HG02588 (cell line): ENCODE results near the gene MAP3K10.
"Not testable (repeated sequence)": the region's sequence is repeated elsewhere in the genome, so short reads cannot be mapped to it uniquely, and the experiment has no call there.

Experiments
- ATAC-seq: cut with Tn5 transposase; IDR thresholded peaks from one replicate; pipeline ENCODE4 v1.9.1; 2021; ENCODE audit warnings: mild to moderate bottlenecking, moderate library complexity; ENCODE audit not compliant: unreplicated experiment

Gene MAP3K10

DNA sequence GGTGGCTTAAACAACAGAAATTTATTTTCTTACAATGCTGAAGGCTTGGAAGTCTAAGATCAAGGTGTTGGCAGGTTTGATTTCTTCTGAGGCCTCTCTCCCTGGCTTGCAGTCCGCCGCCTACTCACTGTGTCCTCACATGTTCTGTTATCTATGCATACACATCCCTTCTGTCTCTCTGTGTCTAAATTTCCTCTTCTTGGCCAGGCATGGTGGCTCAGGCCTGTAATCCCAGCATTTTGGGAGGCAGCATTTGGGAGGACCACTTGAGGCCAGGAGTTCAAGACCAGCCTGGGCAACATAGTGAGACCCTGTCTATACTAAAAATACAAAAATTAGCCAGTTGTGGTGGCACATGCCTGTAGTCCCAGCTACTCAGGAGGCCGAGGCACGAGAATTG lies 19.9 kb upstream of the MAP3K10 start:
- not testable (repeated sequence) for ATAC-seq

DNA sequence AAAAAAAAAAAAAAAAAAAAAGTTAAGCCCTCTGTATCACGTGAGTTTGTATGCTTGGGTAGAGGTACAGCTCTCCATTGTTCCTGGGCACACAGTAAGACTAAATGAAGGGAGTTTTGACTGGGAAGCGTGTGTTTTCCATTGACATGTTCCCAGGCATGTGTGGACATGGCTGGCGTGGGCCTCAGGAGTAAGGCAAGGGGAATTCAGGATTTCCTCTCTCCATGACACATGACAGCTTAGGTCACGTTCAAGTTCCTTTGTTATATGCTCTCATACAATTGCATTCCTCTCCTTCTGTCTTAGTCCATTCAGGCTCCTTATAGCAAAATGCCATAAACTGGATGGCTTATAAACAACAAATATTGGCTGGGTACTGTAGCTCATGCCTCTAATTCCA lies 17.1 kb upstream of the MAP3K10 start:
- no peak for ATAC-seq

DNA sequence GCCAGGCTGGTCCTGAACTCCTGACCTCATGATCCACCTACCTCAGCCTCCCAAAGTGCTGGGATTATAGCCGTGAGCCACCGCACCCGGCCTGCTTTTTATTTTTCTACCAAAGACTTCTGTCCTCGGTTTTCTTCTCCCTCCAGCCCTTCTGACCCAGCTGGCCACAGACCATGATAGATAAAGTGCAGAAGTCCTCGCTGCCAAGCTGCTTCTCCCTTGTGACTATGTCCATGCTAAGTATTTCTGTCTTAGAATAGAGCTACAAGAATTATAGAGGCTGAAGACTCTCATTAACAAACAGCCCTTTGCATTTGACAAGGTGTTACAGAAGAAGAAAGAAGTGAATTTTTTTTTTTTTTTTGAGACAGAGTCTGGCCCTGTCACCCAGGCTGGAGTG lies 15.4 kb upstream of the MAP3K10 start:
- no peak for ATAC-seq

DNA sequence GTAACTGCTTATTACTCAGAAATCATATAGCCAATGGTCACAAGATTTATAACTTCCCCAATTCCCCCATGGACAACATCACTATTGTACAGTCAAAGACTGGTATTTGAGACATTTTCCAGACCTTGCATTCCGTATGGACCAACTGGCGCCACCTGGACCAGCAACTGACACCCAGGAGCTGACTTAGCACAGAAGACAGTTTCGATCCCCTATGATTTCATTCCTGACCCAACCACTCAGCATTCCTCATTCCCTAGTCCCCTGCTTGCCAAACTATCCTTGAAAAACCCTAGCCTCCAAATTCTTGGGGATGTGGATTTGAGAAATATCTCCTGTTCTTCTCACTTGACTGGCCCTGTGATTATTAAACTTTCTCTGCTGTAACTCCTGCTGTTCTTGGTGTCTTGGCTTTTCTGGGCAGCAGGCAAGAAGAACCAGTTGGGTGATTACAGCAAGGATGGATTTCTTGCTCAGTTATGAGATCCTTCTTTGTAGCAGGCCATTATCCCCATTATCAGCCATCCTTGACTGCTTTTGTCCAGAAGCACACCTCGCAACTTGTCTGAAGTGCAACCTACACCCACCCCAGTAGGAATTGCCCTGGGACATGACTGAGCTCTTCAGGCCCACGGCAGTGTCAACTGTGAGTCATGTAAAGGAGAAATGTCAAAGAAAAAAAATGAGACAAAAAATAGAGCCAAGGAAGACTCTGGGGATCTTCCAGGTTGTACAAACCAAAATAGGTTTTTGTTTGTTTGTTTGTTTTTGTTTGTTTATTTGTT lies 13.7 kb upstream of the MAP3K10 start:
- ATAC-seq: no peak

DNA sequence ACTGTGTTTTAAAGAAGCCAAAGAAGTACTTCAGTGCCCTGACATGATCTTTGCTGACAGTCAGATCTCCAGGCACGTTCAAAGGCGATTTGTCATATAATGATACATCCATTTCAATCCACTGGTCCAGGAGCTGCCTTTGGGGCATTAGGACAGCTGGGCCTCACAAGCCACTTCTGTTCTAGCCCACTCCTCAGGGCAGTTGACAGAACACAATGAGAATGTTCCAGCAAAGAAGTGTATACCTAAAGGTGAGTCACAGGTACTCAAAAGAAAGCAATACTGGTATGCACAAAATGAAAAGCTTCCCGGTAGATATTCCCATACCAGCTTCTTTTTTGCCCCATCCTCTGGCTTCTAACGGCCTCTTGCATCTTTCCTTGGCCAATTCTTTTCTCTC lies 12.5 kb upstream of the MAP3K10 start:
- ATAC-seq: no peak

DNA sequence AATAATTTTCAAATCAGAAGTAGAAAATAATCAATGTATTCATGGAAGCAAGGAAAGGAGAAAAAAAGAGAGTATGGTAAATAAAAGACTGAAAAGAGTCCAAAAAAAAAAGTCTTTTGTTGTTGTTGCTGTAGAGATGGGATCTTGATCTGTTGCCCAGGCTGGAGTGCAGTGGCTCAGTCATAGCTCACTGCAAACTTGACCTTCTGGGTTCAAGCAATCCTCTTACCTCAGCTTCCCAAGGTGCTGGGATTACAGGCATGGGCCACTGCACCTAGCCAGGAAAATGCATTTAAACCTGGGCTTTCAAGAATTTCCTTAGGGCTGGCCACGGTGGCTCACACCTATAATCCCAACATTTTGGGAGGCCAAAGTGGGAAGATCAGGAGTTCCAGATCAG lies 7.0 kb upstream of the MAP3K10 start:
- ATAC-seq: no peak

DNA sequence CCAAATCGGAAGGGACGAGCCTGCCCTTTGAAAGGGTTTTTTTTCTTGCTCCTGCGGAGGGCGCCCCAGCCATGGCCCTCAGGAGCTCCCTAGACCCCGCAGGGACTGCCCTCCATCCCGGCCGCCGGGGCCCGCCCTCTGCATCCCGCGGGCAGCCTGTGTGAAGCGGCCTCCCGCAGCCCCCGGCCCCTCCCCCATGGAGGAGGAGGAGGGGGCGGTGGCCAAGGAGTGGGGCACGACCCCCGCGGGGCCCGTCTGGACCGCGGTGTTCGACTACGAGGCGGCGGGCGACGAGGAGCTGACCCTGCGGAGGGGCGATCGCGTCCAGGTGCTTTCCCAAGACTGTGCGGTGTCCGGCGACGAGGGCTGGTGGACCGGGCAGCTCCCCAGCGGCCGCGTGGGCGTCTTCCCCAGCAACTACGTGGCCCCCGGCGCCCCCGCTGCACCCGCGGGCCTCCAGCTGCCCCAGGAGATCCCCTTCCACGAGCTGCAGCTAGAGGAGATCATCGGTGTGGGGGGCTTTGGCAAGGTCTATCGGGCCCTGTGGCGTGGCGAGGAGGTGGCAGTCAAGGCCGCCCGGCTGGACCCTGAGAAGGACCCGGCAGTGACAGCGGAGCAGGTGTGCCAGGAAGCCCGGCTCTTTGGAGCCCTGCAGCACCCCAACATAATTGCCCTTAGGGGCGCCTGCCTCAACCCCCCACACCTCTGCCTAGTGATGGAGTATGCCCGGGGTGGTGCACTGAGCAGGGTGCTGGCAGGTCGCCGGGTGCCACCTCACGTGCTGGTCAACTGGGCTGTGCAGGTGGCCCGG lies 815 bp downstream of the MAP3K10 start:
- peak; percentile 11 for ATAC-seq

DNA sequence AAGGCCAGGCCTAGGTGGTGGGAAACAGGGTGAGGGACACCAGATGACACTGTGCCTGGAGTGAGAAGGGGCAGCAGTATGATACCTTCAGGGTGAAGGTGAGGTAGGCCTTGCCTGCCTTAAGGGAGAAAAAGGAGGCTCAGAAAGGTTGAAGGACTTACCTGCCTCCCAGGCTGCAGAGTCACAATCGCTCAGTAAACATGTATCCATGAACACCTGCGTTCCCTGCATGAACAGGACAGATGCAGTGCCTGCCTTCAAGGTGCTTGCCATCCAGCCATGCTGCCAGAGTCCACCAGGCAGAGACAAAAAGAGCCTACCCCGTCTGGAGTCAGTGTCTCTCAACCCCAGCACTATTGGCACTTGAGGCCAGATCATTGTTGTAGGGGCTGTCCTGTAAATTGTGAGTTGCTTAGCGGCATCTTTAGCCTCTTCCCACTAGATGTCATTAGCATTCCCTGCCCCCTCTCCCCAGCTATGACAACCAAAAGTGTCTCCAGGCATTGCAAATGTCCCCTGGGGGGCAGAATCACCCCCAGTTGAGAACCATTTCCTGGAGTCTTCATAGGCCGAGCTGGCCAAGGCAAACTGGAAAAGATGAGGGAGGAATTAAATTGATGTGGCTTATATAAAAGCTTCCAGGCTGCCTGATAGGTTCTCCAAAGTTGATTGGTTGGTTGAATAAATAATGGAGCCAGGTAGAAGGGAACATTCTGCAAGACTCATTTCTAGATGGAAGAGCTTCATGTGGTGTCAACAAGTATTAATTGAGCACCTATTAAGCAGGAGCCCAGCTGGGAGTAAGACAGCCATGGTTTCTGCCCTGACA lies 1.7 kb downstream of the MAP3K10 start:
- no peak for ATAC-seq

DNA sequence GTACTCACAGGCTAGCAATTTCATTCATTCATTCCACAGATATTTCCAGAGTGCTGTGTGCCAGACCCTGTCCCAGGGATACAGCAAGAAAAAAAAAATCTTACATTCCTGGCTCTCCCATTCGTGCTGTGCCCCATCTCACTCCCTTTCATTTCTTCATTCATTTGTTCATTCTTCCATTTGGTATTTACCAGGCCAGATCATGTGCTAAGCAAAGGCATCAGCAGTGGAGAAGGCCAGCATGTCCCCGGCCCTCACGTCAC lies 2.3 kb downstream of the MAP3K10 start:
- no peak for ATAC-seq

DNA sequence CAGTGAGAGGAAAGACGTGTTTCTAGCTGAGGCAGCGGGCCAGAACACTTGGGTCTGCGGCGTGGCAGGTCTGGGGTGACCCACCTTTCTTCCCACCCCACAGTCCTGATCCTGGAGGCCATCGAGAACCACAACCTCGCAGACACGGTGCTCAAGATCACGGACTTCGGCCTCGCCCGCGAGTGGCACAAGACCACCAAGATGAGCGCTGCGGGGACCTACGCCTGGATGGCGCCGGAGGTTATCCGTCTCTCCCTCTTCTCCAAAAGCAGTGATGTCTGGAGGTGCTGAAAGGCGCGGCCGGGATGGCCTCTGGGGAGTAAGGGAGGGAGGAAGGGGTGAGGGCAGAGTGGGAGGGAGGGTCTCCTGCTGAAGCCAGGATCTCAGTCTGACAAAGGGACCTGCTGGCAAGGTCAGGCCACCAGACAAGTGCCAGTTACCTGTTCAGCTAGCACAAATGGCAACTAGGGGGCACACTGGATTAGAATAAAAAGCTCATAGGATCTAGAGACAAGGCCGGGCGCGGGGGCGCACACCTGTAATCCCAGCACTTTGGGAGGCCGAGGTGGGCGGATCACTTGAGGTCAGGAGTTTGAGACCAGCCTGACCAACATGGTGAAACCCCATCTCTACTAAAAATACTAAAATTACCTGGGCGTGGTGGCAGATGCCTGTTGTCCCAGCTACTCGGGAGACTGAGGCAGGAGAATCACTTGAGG lies 7.2 kb downstream of the MAP3K10 start:
- no peak for ATAC-seq

DNA sequence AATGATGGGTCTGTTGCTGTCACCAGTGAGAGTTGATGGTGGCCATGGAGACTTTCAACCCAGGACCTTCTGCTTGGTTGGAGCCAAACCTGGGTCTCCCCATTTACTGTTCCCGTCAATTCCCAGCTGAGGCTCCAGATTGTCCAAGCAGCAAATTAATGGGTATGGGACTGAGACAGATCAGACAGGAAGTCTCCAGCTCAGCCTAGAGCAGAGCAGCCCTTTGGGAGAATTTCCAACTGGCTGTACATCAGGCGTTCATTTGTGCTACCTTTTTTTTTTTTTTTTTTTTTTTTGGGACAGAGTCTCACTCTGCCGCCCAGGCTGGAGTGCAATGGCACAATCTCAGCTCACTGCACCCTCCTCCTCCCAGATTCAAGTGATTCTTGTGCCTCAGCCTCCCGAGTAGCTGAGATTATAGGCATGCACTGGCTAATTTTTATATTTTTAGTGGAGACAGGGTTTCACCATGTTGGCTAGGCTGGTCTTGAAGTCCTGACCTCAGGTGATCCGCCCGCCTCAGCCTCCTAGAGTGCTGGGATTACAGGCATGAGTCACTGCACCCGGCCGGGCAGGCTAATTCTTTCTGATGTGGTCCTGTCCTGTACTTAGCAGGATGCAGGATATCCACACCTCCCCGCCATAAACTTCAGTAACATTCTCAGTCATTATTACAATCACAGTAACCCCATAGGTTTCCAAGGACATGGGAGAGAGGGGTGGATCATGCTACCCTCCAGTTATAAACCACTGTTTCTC lies 9.3 kb downstream of the MAP3K10 start:
- no peak for ATAC-seq

DNA sequence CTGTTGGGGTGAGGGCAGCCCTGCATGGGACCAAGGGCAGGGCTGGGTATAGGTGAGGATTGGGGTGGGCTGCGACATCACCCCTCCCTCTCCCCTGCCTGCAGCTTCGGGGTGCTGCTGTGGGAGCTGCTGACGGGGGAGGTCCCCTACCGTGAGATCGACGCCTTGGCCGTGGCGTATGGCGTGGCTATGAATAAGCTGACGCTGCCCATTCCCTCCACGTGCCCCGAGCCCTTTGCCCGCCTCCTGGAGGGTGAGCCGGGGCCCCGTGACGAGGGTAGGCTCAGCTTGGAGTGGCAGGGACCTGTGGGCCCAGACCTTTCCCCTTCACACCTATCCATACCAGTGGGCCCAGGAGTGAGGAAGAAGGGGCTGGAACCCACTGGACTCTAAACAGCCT lies 13.2 kb downstream of the MAP3K10 start:
- no peak for ATAC-seq

DNA sequence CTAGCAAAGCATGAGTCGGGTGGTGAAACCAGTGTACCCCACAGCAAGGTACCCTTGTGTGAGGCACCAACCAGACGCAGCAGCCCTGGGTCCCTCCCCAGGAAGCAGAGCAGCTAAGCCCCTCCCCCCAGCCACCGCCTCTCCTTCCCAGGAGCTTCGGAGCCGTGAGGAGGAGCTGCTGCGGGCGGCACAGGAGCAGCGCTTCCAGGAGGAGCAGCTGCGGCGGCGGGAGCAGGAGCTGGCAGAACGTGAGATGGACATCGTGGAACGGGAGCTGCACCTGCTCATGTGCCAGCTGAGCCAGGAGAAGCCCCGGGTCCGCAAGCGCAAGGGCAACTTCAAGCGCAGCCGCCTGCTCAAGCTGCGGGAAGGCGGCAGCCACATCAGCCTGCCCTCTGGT lies 14.5 kb downstream of the MAP3K10 start:
- no peak for ATAC-seq

DNA sequence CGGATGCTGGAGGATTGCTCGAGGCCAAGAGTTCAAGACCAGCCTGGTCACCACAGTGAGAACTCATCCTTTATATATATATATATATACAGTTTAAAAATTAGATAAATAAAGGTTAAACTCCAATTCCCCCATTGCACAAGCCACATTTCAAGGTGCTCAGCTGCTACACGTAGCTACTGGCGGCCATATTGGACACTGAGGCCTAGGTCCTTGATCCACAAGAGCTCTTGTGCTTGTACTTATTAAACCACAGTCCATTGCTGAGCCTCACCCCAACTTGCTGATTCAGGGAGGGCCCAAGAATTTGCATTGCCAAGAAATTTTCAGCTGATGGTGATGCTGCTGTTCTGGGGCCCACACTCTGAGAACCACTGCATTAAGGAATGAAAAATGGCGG lies 17.4 kb downstream of the MAP3K10 start:
- ATAC-seq: no peak

DNA sequence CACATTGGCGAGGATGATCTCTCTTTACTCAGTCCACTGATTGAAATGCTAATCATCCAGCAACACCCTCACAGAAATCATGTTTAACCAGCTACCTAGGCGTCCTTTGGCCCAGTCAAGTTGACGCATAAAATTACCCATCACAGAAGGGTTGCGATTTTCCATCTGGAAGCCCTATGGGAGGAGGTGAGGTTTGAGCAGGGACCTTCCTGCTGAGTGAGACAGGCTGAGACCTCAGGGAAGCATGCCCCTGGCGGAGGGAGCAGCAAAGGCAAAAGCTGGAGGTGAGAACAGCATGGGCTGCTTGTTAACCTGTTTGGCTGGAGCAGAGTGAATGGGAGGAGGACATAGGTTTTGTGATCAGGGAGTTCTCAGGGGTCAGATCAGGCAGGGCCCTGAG lies 19.7 kb downstream of the MAP3K10 start:
- ATAC-seq: no peak

DNA sequence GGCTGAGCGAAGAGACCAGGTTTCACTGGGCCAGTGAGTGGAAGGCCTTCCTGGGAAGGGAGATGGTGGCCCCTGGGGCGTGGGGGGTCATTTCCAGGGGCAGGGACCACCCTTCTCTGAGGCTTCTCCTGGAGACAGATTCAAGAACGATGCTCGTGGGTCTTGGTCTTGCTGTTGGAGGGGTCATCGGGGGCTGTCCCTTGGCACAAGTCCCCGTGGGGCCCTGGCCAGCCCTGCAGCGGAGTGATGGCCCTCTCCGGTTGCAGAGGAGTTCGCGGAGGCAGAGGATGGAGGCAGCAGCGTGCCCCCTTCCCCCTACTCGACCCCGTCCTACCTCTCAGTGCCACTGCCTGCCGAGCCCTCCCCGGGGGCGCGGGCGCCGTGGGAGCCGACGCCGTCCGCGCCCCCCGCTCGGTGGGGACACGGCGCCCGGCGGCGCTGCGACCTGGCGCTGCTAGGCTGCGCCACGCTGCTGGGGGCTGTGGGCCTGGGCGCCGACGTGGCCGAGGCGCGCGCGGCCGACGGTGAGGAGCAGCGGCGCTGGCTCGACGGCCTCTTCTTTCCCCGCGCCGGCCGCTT lies 22.1 kb downstream of the MAP3K10 start:
- ATAC-seq: no peak

DNA sequence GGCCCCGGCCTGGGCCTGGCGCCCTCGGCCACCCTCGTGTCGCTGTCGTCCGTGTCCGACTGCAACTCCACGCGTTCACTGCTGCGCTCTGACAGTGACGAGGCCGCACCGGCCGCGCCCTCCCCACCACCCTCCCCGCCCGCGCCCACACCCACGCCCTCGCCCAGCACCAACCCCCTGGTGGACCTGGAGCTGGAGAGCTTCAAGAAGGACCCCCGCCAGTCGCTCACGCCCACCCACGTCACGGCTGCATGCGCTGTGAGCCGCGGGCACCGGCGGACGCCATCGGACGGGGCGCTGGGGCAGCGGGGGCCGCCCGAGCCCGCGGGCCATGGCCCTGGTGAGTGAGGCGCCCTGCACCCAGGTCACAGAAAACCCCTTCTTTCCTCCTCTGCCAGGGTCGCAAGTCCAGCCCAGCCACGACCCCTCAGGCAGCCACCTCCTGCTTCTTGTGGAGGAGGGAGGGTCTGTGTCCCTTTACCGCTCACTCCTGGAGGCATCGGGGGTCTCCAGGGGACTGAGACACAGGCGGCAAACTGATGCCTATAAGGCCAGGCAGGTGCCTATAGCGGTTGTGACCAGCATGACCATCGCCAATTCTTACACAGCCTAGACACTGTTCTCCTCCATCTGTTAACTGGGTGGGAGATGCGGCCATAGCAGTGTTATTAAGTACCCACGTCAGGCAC lies 22.8 kb downstream of the MAP3K10 start:
- no peak for ATAC-seq

DNA sequence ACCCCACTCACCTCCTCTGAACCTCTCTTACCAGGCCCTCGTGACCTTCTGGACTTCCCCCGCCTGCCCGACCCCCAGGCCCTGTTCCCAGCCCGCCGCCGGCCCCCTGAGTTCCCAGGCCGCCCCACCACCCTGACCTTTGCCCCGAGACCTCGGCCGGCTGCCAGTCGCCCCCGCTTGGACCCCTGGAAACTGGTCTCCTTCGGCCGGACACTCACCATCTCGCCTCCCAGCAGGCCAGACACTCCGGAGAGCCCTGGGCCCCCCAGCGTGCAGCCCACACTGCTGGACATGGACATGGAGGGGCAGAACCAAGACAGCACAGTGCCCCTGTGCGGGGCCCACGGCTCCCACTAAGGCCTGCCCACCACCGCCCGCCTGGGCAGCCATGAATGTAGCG lies 23.7 kb downstream of the MAP3K10 start:
- no peak for ATAC-seq

DNA sequence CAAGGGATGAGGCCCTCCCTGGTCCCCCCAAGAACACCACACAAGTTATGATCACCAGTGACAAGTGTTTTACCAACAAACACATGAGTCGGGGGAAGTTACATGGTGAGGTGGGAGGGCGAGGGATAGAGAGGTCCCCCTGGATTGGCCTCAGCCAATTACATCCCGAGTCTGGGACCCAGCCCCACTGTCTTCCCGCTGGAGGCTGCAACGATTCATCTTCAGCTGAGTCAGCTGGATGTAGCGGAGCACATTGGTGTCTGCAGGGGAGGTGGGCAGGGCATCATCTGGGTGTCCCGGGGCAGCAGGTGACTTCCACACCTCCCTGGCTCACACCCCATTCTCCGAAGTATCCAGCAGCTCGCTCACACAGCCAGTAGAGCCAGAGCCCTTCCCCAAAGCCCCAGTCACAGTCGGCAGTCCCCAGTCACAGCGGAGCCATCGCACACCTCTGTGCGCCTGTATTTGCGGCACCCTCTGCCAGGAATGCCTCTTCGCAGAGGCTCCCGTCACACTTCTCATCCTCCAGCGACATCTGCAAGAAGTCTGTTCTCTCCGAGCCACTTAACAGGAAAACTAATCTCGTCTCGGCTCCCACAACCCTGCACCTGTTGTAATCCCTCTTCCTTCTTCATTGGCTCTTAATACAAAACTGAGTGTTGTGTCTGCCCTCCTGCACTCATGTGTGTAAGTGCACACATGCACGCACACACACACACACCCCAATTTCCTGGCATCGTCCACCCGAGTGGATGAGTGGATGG lies 25.0 kb downstream of the MAP3K10 start:
- no peak for ATAC-seq
